Mucosa of stomach (tissue), 1 donor: ENCODE results near the gene TTPAL.

ENCODE experiments used
- H3K27me3 ChIP-seq: one replicate; pipeline ENCODE4 v1.7.0; 2013; ENCODE audit warnings: mild to moderate bottlenecking, low read length; ENCODE audit not compliant: control insufficient read depth, insufficient read depth
- H3K36me3 ChIP-seq: one replicate; pipeline ENCODE4 v1.7.0; 2013; ENCODE audit warnings: low read length; ENCODE audit not compliant: control insufficient read depth, insufficient read depth
- H3K4me1 ChIP-seq: one replicate; pipeline ENCODE4 v1.7.0; 2013; ENCODE audit warnings: mild to moderate bottlenecking, low read length; ENCODE audit not compliant: control insufficient read depth, insufficient read depth
- H3K4me3 ChIP-seq: one replicate; pipeline ENCODE4 v1.7.0; 2013; ENCODE audit warnings: low read length
- H3K9ac ChIP-seq: one replicate; pipeline ENCODE4 v1.7.0; 2013; ENCODE audit warnings: mild to moderate bottlenecking, low read length, moderate library complexity
- H3K9me3 ChIP-seq: one replicate; pipeline ENCODE4 v1.7.0; 2013; ENCODE audit warnings: mild to moderate bottlenecking, low read length, moderate library complexity; ENCODE audit not compliant: control insufficient read depth
- donor health status: Pancreatic carcinoma.

TTPAL gene

GRCh38 chr20:44540834-44541233 lies 65.2 kb downstream of the TTPAL start:
- Histone ChIP-seq H3K27me3 (no peaks in the 10 kb centered on the region), H3K4me1 (no peaks in the 10 kb centered on the region), H3K9me3 (no peaks in the 10 kb centered on the region), H3K4me3 (no peak overlapping the region), H3K36me3 (no peaks in the 10 kb centered on the region), H3K9ac (no peak overlapping the region)

DNA sequence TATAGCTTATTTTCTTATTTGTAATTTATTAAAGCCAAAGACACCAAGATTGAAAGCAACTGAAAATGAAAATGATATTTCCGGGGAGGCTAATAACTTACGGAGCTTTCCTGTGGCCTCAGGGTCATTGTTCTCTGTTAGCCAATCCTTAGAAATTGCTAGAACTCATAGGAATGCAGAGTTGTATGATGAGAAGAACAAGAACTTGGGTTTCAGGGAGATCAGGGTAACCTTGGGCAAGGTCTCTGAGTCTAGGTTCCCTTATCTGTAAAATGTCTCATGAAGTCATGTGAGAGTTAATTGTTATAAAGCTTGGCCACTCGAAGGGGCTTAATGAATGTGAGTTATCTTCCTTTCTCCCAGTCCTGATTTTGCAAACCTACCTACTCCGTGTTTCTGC lies 66.3 kb downstream of the TTPAL start:
- H3K4me3 ChIP-seq: no peak overlapping the region
- no peak overlapping the region for H3K9ac ChIP-seq

GRCh38 chr20:44542890-44543289 lies 67.2 kb downstream of the TTPAL start:
- Histone ChIP-seq H3K4me3 (no peak overlapping the region), H3K9ac (no peak overlapping the region), H3K36me3 (no peaks in the 10 kb centered on the region), H3K4me1 (no peaks in the 10 kb centered on the region), H3K27me3 (no peaks in the 10 kb centered on the region), H3K9me3 (no peaks in the 10 kb centered on the region)

More for the DNA sequence above, 66.3 kb downstream of the TTPAL start:
- no peaks in the 10 kb centered on the region for H3K4me1 ChIP-seq
- H3K9me3 ChIP-seq: no peaks in the 10 kb centered on the region
- H3K27me3 ChIP-seq: no peaks in the 10 kb centered on the region
- H3K36me3 ChIP-seq: no peaks in the 10 kb centered on the region

- H3K27me3 ChIP-seq: no peaks in the 10 kb centered on the region
- H3K36me3 ChIP-seq: no peaks in the 10 kb centered on the region
- H3K9me3 ChIP-seq: no peaks in the 10 kb centered on the region
- no peak overlapping the region for H3K4me3 ChIP-seq
- no peak overlapping the region for H3K9ac ChIP-seq
- no peaks in the 10 kb centered on the region for H3K4me1 ChIP-seq
Measured at GRCh38 chr20:44543358-44543757, 67.7 kb downstream of the TTPAL start.
